ENCODE results near the gene MN1. TPM values are rescaled to one million over a fixed set of nuclear protein-coding genes. Genes with fewer than 3 reads are reported as not detected.

Gene MN1
- total and polyA plus RNA-seq, 2 of the 4 experiments (the other 2 are of a cell fraction): 0.36 to 1.3 TPM

DNA sequence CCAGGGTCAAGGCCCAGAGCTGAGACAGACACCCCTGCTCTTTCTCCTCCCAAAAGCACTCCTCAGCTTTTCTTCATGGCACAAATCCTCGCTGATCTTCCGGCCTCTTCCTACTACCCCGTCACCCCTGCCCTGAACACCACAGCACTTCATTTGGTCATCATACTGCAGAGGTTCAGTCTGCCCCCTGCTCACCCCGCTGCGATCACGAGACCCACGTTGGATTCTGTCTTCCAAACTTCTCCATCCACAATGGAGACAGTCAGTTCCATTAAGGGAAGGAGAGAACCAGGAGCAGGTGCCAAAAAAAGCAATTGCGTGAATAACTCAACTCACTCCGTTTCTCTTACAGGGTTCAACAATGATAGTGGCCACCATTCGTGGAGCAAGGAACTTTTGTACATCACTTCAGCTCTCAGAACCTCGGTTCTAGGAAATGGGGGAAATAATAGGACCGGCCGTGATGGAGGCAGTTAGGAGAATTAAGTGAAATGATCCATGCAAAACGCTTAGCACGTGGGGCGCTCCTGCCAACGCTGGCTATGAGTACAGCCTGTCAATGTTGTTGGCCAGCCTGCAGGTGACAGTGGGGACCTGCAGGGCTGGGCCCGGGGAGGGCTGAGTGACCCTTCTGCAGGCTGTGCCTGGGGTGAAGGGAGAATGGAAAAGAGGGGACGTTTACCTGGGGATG, 45.9 kb downstream of the MN1 start:
- Histone ChIP-seq H3K4me3 (ENCODE audit: insufficient read depth, low read depth, low read length) (no peak overlapping the region), H4K91ac (ENCODE audit: insufficient read depth, low read depth, low read length) (no peak overlapping the region), H2BK5ac (ENCODE audit: low read depth, low read length, poor library complexity, severe bottlenecking) (no peak overlapping the region), H3K14ac (replicated peaks; ENCODE audit: low read depth, low read length) (no peak overlapping the region), H3K27ac (ENCODE audit: insufficient read depth, low read length) (no peak overlapping the region), H2BK15ac (ENCODE audit: low read depth, low read length) (no peak overlapping the region), H3K27me3 (ENCODE audit: control insufficient read depth, insufficient read depth, low read length) (no peaks in the 10 kb centered on the region), H2AFZ (replicated peaks; ENCODE audit: low read length, poor library complexity) (no peak overlapping the region), H2AK9ac (replicated peaks; ENCODE audit: low read depth, low read length, poor library complexity) (no peak overlapping the region), H2BK20ac (ENCODE audit: low read depth, low read length) (no peak overlapping the region), H3K9me1 (ENCODE audit: insufficient read depth, low read length) (peaks cover 3% of the 10 kb centered on the region; the same call in 1 of the 2 replicates), H3K4me2 (ENCODE audit: low read depth, low read length) (no peak overlapping the region), H4K20me1 (ENCODE audit: insufficient read depth, low read length) (peaks cover 5% of the 10 kb centered on the region; the same call in 1 of the 2 replicates), H3K4ac (ENCODE audit: low read depth, low read length) (no peak overlapping the region), H3K79me1 (ENCODE audit: low read depth in 1 of 2, low read length in 2 of 2) (no peaks in the 10 kb centered on the region), H3K56ac (ENCODE audit: extremely low read depth, insufficient read depth, low read length) (no peak overlapping the region), H2AK5ac (ENCODE audit: low read depth, low read length) (no peak overlapping the region), H4K5ac (ENCODE audit: low read depth, low read length) (no peak overlapping the region), H3K36me3 (ENCODE audit: control insufficient read depth, insufficient read depth, low read length) (peaks cover 3% of the 10 kb centered on the region; the same call in 1 of the 2 replicates), H4K8ac (ENCODE audit: low read depth in 2 of 2, low read length in 2 of 2) (no peak overlapping the region), H3K9me3 (ENCODE audit: control insufficient read depth, insufficient read depth, low read length) (no peaks in the 10 kb centered on the region), H3K18ac (ENCODE audit: low read depth, low read length) (no peak overlapping the region), H3K9ac (ENCODE audit: low read depth, low read length) (no peak overlapping the region), H3K4me1 (ENCODE audit: control insufficient read depth, insufficient read depth, low read length) (peaks cover 6% of the 10 kb centered on the region; the same call in 1 of the 2 replicates), H2BK120ac (ENCODE audit: low read depth, low read length) (no peak overlapping the region), H3K23ac (ENCODE audit: low read depth, low read length) (no peak overlapping the region)
- TF ChIP-seq POLR2A (IDR thresholded peaks at IDR 0.05; ENCODE audit: low read depth, low read length): no peak
- TF ChIP-seq CHD1 (IDR thresholded peaks at IDR 0.05; ENCODE audit: low read depth, low read length): no peak
- TF ChIP-seq, protein P1, sequence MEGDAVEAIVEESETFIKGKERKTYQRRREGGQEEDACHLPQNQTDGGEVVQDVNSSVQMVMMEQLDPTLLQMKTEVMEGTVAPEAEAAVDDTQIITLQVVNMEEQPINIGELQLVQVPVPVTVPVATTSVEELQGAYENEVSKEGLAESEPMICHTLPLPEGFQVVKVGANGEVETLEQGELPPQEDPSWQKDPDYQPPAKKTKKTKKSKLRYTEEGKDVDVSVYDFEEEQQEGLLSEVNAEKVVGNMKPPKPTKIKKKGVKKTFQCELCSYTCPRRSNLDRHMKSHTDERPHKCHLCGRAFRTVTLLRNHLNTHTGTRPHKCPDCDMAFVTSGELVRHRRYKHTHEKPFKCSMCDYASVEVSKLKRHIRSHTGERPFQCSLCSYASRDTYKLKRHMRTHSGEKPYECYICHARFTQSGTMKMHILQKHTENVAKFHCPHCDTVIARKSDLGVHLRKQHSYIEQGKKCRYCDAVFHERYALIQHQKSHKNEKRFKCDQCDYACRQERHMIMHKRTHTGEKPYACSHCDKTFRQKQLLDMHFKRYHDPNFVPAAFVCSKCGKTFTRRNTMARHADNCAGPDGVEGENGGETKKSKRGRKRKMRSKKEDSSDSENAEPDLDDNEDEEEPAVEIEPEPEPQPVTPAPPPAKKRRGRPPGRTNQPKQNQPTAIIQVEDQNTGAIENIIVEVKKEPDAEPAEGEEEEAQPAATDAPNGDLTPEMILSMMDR (conservative IDR thresholded peaks at IDR 0.05; ENCODE audit: low read depth, low read length): no peak
- WGBS, 2 experiments (ENCODE audit: extremely low coverage in 2 of 2, insufficient read length in 1 of 2): 86% methylated on average over 10 of the region's 19 CpGs; no CpG with 5 or more reads in 1 of the 2 experiments
- in situ Hi-C loops (cut with MboI; ENCODE audit: low sequenced_read_pairs) (no loop called here), dilution Hi-C loops (cut with HindIII; ENCODE audit: low sequenced_read_pairs, unreplicated experiment) (no loop called here), intact Hi-C loops (cut with micrococcal nuclease) (no loop called here)
- ChIA-PET POLR2A (ENCODE audit: unreplicated experiment) (no interaction called here), CTCF (no interaction called here)
- no TSS peak for BruUV-seq (replicated peaks)
- ATAC-seq (ENCODE audit: low read depth): no peak
- no peak for DNase-seq
